ENCODE data around the gene RXRA.

RXRA gene

GRCh38 chr9:134325813-134326723 is at the start of gene RXRA:
Gene RXRA (plus strand): TSS chr9:134326455. CDS start chr9:134326632, 177 bp downstream.
- peak; percentile 92 for DNase-seq

- DNase-seq = no peak
These were observed 48.0 kb upstream of the RXRA start for GRCh38 chr9:134278286-134278685.

- DNase-seq = no peak
These were observed 47.1 kb upstream of the RXRA start for GRCh38 chr9:134278974-134279640.

GRCh38 chr9:134282138-134282650 is 44.1 kb upstream of the RXRA start:
- DNase-seq = no peak

- peak; percentile 89 for DNase-seq
These were observed 43.1 kb upstream of the RXRA start for GRCh38 chr9:134283111-134283515.

GRCh38 chr9:134283692-134284265 is 42.5 kb upstream of the RXRA start:
- DNase-seq = no peak

- no peak for DNase-seq
These were observed 42.0 kb upstream of the RXRA start for GRCh38 chr9:134284273-134284672.

- DNase-seq = no peak
These were observed 41.5 kb upstream of the RXRA start for GRCh38 chr9:134284741-134285140.

GRCh38 chr9:134285215-134285845 is 40.9 kb upstream of the RXRA start:
- no peak for DNase-seq

- DNase-seq = no peak
These were observed 39.6 kb upstream of the RXRA start for GRCh38 chr9:134286471-134287245.

GRCh38 chr9:134287591-134288491 is 38.4 kb upstream of the RXRA start:
- no peak for DNase-seq

- DNase-seq = no peak
These were observed 37.5 kb upstream of the RXRA start for GRCh38 chr9:134288746-134289145.

- DNase-seq = no peak
These were observed 36.9 kb upstream of the RXRA start for GRCh38 chr9:134289241-134289875.

- DNase-seq = no peak
These were observed 35.4 kb upstream of the RXRA start for GRCh38 chr9:134290603-134291451.

GRCh38 chr9:134291452-134291881 is 34.8 kb upstream of the RXRA start:
- no peak for DNase-seq

- peak; percentile 16 for DNase-seq
These were observed 34.0 kb upstream of the RXRA start for GRCh38 chr9:134291961-134292871.

- peak; percentile 29 for DNase-seq
These were observed 33.2 kb upstream of the RXRA start for GRCh38 chr9:134293031-134293521.

GRCh38 chr9:134293611-134294152 is 32.6 kb upstream of the RXRA start:
- DNase-seq = peak; percentile 73
